NCI-H2227 treated with DMSO at 0.1 percent for 48 hours (cell line): Measurements from ENCODE around the gene GLYATL2.

Experiments used
- DNase-seq: peaks from one replicate; lab custom pipeline; 2025; lab: John Stamatoyannopoulos, UW

The GLYATL2 gene

GRCh38 chr11:58796333-58796732 is 48.2 kb downstream of the GLYATL2 start:
- no peak for DNase-seq

GRCh38 chr11:58788355-58789023 is 56.0 kb downstream of the GLYATL2 start:
- no peak for DNase-seq

GRCh38 chr11:58787903-58788302 is 56.6 kb downstream of the GLYATL2 start:
- DNase-seq: no peak

GRCh38 chr11:58786693-58787092 is 57.8 kb downstream of the GLYATL2 start:
- no peak for DNase-seq

GRCh38 chr11:58784995-58785394 is 59.5 kb downstream of the GLYATL2 start:
- DNase-seq: no peak
